NCI-H1105 (cell line): ENCODE measurements around the gene SST.

ENCODE experiments used
- DNase-seq: peaks from one replicate; lab custom pipeline; 2025; lab: John Stamatoyannopoulos, UW

SST gene

GRCh38 chr3:187669675-187670504 is at the start of gene SST:
TSS of gene SST (minus strand) at chr3:187670394. CDS start at chr3:187670291, 103 bp downstream.
- no peak for DNase-seq

GRCh38 chr3:187719628-187720336 is 49.6 kb upstream of the SST start:
- peak; percentile 40 for DNase-seq

GRCh38 chr3:187718802-187719201 is 48.6 kb upstream of the SST start:
- no peak for DNase-seq

GRCh38 chr3:187717572-187717971 is 47.4 kb upstream of the SST start:
- DNase-seq = no peak

GRCh38 chr3:187714404-187714979 is 44.3 kb upstream of the SST start:
- DNase-seq = peak; percentile 80

GRCh38 chr3:187713504-187713903 is 43.3 kb upstream of the SST start:
- no peak for DNase-seq

GRCh38 chr3:187709155-187709554 is 39.0 kb upstream of the SST start:
- DNase-seq = no peak

GRCh38 chr3:187708696-187709095 is 38.5 kb upstream of the SST start:
- DNase-seq = no peak

GRCh38 chr3:187706971-187707370 is 36.8 kb upstream of the SST start:
- DNase-seq = peak; percentile 15

- no peak for DNase-seq
These were observed 35.0 kb upstream of the SST start for GRCh38 chr3:187705164-187705563.

- no peak for DNase-seq
These were observed 32.4 kb upstream of the SST start, which contains the start of gene RTP2 for GRCh38 chr3:187702507-187703033. TSS of gene RTP2 (minus strand) at chr3:187702557. CDS start at chr3:187702128, 429 bp downstream.

GRCh38 chr3:187700249-187700648 is 30.1 kb upstream of the SST start:
- DNase-seq = no peak

GRCh38 chr3:187698499-187699399 is 28.6 kb upstream of the SST start:
- DNase-seq = peak; percentile 16

GRCh38 chr3:187696021-187696420 is 25.8 kb upstream of the SST start:
- DNase-seq = no peak

GRCh38 chr3:187695449-187695848 is 25.3 kb upstream of the SST start:
- no peak for DNase-seq

GRCh38 chr3:187694801-187695200 is 24.6 kb upstream of the SST start:
- no peak for DNase-seq

GRCh38 chr3:187693431-187693830 is 23.2 kb upstream of the SST start:
- DNase-seq = no peak

GRCh38 chr3:187689984-187690383 is 19.8 kb upstream of the SST start:
- DNase-seq = no peak

- DNase-seq = no peak
These were observed 16.6 kb upstream of the SST start for GRCh38 chr3:187686621-187687273.

- DNase-seq = no peak
These were observed 15.8 kb upstream of the SST start for GRCh38 chr3:187685948-187686347.

GRCh38 chr3:187684880-187685279 is 14.7 kb upstream of the SST start:
- DNase-seq = no peak
